HUES48 (cell line): ENCODE results near the gene TMEM179.

Experiments used
- H3K27ac ChIP-seq: one replicate; pipeline ENCODE4 v1.7.0; 2013; ENCODE audit warnings: low read depth, low read length, inconsistent platforms
- H3K27me3 ChIP-seq: 2 replicates; pipeline ENCODE4 v1.6.1; 2013; ENCODE audit warnings: mild to moderate bottlenecking, low read length; ENCODE audit not compliant: control insufficient read depth, insufficient read depth
- H3K36me3 ChIP-seq: 2 replicates; pipeline ENCODE4 v1.6.1; 2013; ENCODE audit warnings: low read length; ENCODE audit not compliant: control insufficient read depth, insufficient read depth
- H3K4me1 ChIP-seq: 2 replicates; pipeline ENCODE4 v1.6.1; 2013; ENCODE audit warnings: mild to moderate bottlenecking, low read length; ENCODE audit not compliant: control insufficient read depth, insufficient read depth
- H3K4me3 ChIP-seq: 2 replicates; pipeline ENCODE4 v1.5.1; 2013; ENCODE audit warnings: mild to moderate bottlenecking, low read depth, low read length
- H3K9ac ChIP-seq: 2 replicates; pipeline ENCODE4 v1.6.1; 2013; ENCODE audit warnings: mild to moderate bottlenecking, low read depth, low read length, moderate library complexity
- H3K9me3 ChIP-seq: 2 replicates; pipeline ENCODE4 v1.6.1; 2013; ENCODE audit warnings: low read length; ENCODE audit not compliant: control insufficient read depth, insufficient read depth

Gene TMEM179

GRCh38 chr14:104610749-104611310 is 6.3 kb upstream of the TMEM179 start:
- peaks cover 12% of the 10 kb centered on the region for H3K27me3 ChIP-seq
- H3K27ac ChIP-seq: no peak overlapping the region
- H3K36me3 ChIP-seq: no peaks in the 10 kb centered on the region
- H3K9me3 ChIP-seq: no peaks in the 10 kb centered on the region
- H3K4me1 ChIP-seq: no peaks in the 10 kb centered on the region
- H3K4me3 ChIP-seq: no peak overlapping the region
- no peak overlapping the region for H3K9ac ChIP-seq

GRCh38 chr14:104609666-104610065 is 5.1 kb upstream of the TMEM179 start:
- peaks cover 23% of the 10 kb centered on the region for H3K27me3 ChIP-seq
- H3K9me3 ChIP-seq: no peaks in the 10 kb centered on the region
- no peaks in the 10 kb centered on the region for H3K4me1 ChIP-seq
- no peaks in the 10 kb centered on the region for H3K36me3 ChIP-seq
- no peak overlapping the region for H3K9ac ChIP-seq
- no peak overlapping the region for H3K27ac ChIP-seq
- no peak overlapping the region for H3K4me3 ChIP-seq

GRCh38 chr14:104603711-104604401 is 716 bp downstream of the TMEM179 start:
- H3K4me1 ChIP-seq: no peaks in the 10 kb centered on the region
- no peaks in the 10 kb centered on the region for H3K9me3 ChIP-seq
- peaks cover 24% of the 10 kb centered on the region for H3K27me3 ChIP-seq
- H3K27ac ChIP-seq: no peak overlapping the region
- H3K9ac ChIP-seq: no peak overlapping the region
- peak overlapping the region; percentile 65; the same call in 1 of the 2 replicates for H3K4me3 ChIP-seq
- no peaks in the 10 kb centered on the region for H3K36me3 ChIP-seq

- Histone ChIP-seq H3K4me1 (no peaks in the 10 kb centered on the region), H3K4me3 (no peak overlapping the region), H3K36me3 (no peaks in the 10 kb centered on the region), H3K9ac (no peak overlapping the region), H3K27ac (no peak overlapping the region), H3K9me3 (no peaks in the 10 kb centered on the region), H3K27me3 (peaks cover 21% of the 10 kb centered on the region)
Measured at GRCh38 chr14:104602933-104603325, 1.6 kb downstream of the TMEM179 start.

GRCh38 chr14:104602315-104602932 is 2.1 kb downstream of the TMEM179 start:
- Histone ChIP-seq H3K36me3 (no peaks in the 10 kb centered on the region), H3K9ac (no peak overlapping the region), H3K27ac (no peak overlapping the region), H3K9me3 (no peaks in the 10 kb centered on the region), H3K4me3 (no peak overlapping the region), H3K4me1 (no peaks in the 10 kb centered on the region), H3K27me3 (peaks cover 21% of the 10 kb centered on the region)

GRCh38 chr14:104601786-104602185 is 2.8 kb downstream of the TMEM179 start:
- H3K36me3 ChIP-seq: no peaks in the 10 kb centered on the region
- peaks cover 21% of the 10 kb centered on the region for H3K27me3 ChIP-seq
- H3K9ac ChIP-seq: no peak overlapping the region
- H3K4me1 ChIP-seq: no peaks in the 10 kb centered on the region
- H3K4me3 ChIP-seq: no peak overlapping the region
- H3K27ac ChIP-seq: no peak overlapping the region
- no peaks in the 10 kb centered on the region for H3K9me3 ChIP-seq

- no peak overlapping the region for H3K4me3 ChIP-seq
- H3K9me3 ChIP-seq: no peaks in the 10 kb centered on the region
- peaks cover 20% of the 10 kb centered on the region for H3K27me3 ChIP-seq
- H3K36me3 ChIP-seq: no peaks in the 10 kb centered on the region
- no peaks in the 10 kb centered on the region for H3K4me1 ChIP-seq
- no peak overlapping the region for H3K9ac ChIP-seq
- H3K27ac ChIP-seq: no peak overlapping the region
Measured at GRCh38 chr14:104600805-104601204, 3.8 kb downstream of the TMEM179 start.

- Histone ChIP-seq H3K9ac (no peak overlapping the region), H3K9me3 (no peaks in the 10 kb centered on the region), H3K4me3 (no peak overlapping the region), H3K27me3 (peaks cover 14% of the 10 kb centered on the region), H3K36me3 (no peaks in the 10 kb centered on the region), H3K27ac (no peak overlapping the region), H3K4me1 (no peaks in the 10 kb centered on the region)
Measured at GRCh38 chr14:104600141-104600643, 4.4 kb downstream of the TMEM179 start.

GRCh38 chr14:104599446-104599845 is 5.1 kb downstream of the TMEM179 start:
- no peak overlapping the region for H3K9ac ChIP-seq
- H3K4me1 ChIP-seq: no peaks in the 10 kb centered on the region
- no peaks in the 10 kb centered on the region for H3K36me3 ChIP-seq
- H3K27ac ChIP-seq: no peak overlapping the region
- H3K4me3 ChIP-seq: no peak overlapping the region
- no peaks in the 10 kb centered on the region for H3K9me3 ChIP-seq
- H3K27me3 ChIP-seq: peaks cover 8% of the 10 kb centered on the region

- Histone ChIP-seq H3K36me3 (no peaks in the 10 kb centered on the region), H3K27ac (no peak overlapping the region), H3K27me3 (peaks cover 2% of the 10 kb centered on the region), H3K4me1 (no peaks in the 10 kb centered on the region), H3K4me3 (no peak overlapping the region), H3K9me3 (no peaks in the 10 kb centered on the region), H3K9ac (no peak overlapping the region)
Measured at GRCh38 chr14:104598910-104599273, 5.7 kb downstream of the TMEM179 start.
